Peyer's patch (tissue), 4 donors: ENCODE data around the gene CHAF1A. TPM values are rescaled to one million over a fixed set of nuclear protein-coding genes. Genes with fewer than 3 reads are reported as not detected.
A peak's percentile ranks its signal among the peaks of the same experiment; 100 is the strongest.

Experiments
- DNase-seq, 3 donors: peaks; one replicate each; pipeline ENCODE4 v3.0.0-alpha.2; 2017 to 2019
- H3K27ac ChIP-seq, 4 donors: fragments of 200-600 bp; sonication (generic); one replicate each; pipeline ENCODE4 v1.5.1; 2016 to 2019
- H3K27me3 ChIP-seq, 2 donors: fragments of 200-600 bp; sonication (generic); one replicate each; pipeline ENCODE4 v1.5.1; 2019
- H3K36me3 ChIP-seq, 3 donors: fragments of 200-600 bp; sonication (generic); one replicate each; pipeline ENCODE4 v1.5.1; 2016 to 2019
- H3K4me1 ChIP-seq, 4 donors: fragments of 200-600 bp; sonication (generic); one replicate each; pipeline ENCODE4 v1.5.1; 2016 to 2019
- H3K4me3 ChIP-seq, 4 donors: fragments of 200-600 bp; sonication (generic); 1 replicate in 3 of 4; 2 replicates in 1 of 4; pipeline ENCODE4 v1.5.1; 2016 to 2019; ENCODE audit warnings: mild to moderate bottlenecking in 1 of 4
- H3K9me3 ChIP-seq, 4 donors: fragments of 200-600 bp; sonication (generic); one replicate each; pipeline ENCODE4 v1.5.1; 2016 to 2019; ENCODE audit warnings: mild to moderate bottlenecking in 1 of 4
- CTCF ChIP-seq, 6 experiments: fragments of 450-650 bp in 4 of 6; fragments of 200-600 bp in 2 of 6; sonication (generic) in 1 of 6; IDR thresholded peaks; one replicate each; pipeline ENCODE4 v1.5.1; 2017 to 2019; ENCODE audit warnings: antibody characterized with exemption in 6 of 6, mild to moderate bottlenecking in 3 of 6, moderate library complexity in 1 of 6
- POLR2A ChIP-seq, 2 donors: fragments of 450-650 bp; IDR thresholded peaks; one replicate each; pipeline ENCODE4 v1.5.1; 2017; ENCODE audit warnings: antibody characterized with exemption in 2 of 2, mild to moderate bottlenecking in 2 of 2, moderate library complexity in 2 of 2
- total RNA-seq, 4 donors: library from RNA; depleted of rRNA; stranded (reverse); fragments of >200 nt; gene quantifications; one replicate each; pipeline ENCODE4 v1.1.0, GENCODE V29; 2016

Gene CHAF1A, protein sequence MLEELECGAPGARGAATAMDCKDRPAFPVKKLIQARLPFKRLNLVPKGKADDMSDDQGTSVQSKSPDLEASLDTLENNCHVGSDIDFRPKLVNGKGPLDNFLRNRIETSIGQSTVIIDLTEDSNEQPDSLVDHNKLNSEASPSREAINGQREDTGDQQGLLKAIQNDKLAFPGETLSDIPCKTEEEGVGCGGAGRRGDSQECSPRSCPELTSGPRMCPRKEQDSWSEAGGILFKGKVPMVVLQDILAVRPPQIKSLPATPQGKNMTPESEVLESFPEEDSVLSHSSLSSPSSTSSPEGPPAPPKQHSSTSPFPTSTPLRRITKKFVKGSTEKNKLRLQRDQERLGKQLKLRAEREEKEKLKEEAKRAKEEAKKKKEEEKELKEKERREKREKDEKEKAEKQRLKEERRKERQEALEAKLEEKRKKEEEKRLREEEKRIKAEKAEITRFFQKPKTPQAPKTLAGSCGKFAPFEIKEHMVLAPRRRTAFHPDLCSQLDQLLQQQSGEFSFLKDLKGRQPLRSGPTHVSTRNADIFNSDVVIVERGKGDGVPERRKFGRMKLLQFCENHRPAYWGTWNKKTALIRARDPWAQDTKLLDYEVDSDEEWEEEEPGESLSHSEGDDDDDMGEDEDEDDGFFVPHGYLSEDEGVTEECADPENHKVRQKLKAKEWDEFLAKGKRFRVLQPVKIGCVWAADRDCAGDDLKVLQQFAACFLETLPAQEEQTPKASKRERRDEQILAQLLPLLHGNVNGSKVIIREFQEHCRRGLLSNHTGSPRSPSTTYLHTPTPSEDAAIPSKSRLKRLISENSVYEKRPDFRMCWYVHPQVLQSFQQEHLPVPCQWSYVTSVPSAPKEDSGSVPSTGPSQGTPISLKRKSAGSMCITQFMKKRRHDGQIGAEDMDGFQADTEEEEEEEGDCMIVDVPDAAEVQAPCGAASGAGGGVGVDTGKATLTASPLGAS
- total RNA-seq, result 10 to 100 TPM in 3 of 4 donors, 1 to 10 TPM in 1; 7.5 to 66.8 (median 14.4) TPM

- peaks cover 0 to 22% (median 15%) of the 10 kb centered on the region in 4 donors for H3K4me1 ChIP-seq
- H3K9me3 ChIP-seq, result no peaks in the 10 kb centered on the region
- DNase-seq, result peak; percentile 99 to 100 (median 99)
- H3K27ac ChIP-seq, result peak within 1 kb of the TSS; percentile 71 to 90 (median 88)
- no peaks in the 10 kb centered on the region for H3K27me3 ChIP-seq
- peak within 1 kb of the TSS; percentile 65 to 95 (median 75) for H3K4me3 ChIP-seq
- H3K36me3 ChIP-seq, result peaks cover 0 to 7% (median 0%) of the 10 kb centered on the region in 3 donors
- peak in 2 of 6 experiments; percentile 3 for TF ChIP-seq CTCF (IDR thresholded peaks at IDR 0.05)
- TF ChIP-seq POLR2A (IDR thresholded peaks at IDR 0.05), result peak in 1 of 2 donors; percentile 54
Observed at GRCh38 chr19:4402171-4403004, at the start of gene CHAF1A. Gene CHAF1A (plus strand): TSS chr19:4402640. CDS start chr19:4402763, 123 bp downstream.

DNA sequence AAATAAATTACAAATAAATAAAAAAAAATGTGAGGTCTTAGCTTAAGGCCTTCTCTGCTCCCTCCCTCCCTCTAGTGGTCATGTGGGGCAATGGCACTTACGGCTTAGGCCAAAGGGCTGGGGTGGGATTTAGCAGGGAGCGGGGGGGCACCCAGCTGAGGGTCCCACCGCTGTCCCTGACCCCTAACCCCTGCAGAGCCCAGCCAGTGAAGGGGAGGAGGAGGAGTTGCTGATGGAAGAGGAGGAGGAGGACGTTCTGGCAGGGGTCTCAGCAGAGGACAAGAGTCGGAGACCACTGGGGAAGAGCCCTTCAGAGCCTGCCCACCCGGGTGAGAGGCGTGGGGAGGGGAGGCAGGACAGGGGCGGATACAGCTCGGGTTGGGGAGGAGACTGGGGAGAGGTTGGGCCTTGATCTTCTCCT lies 49.7 kb upstream of the CHAF1A start:
- peaks cover 0 to 34% (median 0%) of the 10 kb centered on the region in 3 donors for H3K36me3 ChIP-seq
- peak in 2 of 3 donors; percentile 54 to 78 for DNase-seq
- no peak overlapping the region for H3K4me3 ChIP-seq
- H3K27ac ChIP-seq, result no peak overlapping the region
- TF ChIP-seq CTCF (IDR thresholded peaks at IDR 0.05), result peak; percentile 29 to 93 (median 71)
- TF ChIP-seq POLR2A (IDR thresholded peaks at IDR 0.05), result no peak
- H3K27me3 ChIP-seq, result no peaks in the 10 kb centered on the region
- H3K4me1 ChIP-seq, result no peaks in the 10 kb centered on the region
- no peaks in the 10 kb centered on the region for H3K9me3 ChIP-seq

DNA sequence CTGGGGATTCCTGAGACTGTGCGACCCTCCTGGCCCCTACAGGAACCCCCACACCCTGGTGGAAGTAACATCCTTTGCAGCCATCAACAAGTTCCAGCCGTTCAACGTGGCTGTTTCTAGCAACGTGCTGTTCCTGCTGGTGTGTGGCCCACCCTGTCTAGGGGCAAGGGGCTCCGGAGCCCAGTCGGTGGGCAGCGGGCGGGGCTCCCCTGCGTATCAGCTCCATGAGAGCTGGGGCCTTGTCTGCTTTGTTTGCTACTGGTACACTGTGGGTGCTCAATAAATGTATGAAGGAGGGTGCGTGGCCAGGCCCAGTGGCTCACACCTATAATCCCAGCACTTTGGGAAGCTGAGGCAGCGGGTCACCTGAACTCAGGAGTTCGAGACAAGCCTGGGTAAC lies 48.2 kb upstream of the CHAF1A start:
- Histone ChIP-seq H3K4me3 (no peak overlapping the region), H3K36me3 (peaks cover 0 to 32% (median 0%) of the 10 kb centered on the region in 3 donors), H3K27me3 (no peaks in the 10 kb centered on the region), H3K9me3 (no peaks in the 10 kb centered on the region), H3K27ac (no peak overlapping the region), H3K4me1 (no peaks in the 10 kb centered on the region)
- TF ChIP-seq CTCF (IDR thresholded peaks at IDR 0.05), result no peak
- TF ChIP-seq POLR2A (IDR thresholded peaks at IDR 0.05), result no peak
- DNase-seq, result no peak

GRCh38 chr19:4354897-4355296 lies 47.5 kb upstream of the CHAF1A start:
- H3K4me1 ChIP-seq, result no peaks in the 10 kb centered on the region
- no peak for DNase-seq
- no peaks in the 10 kb centered on the region for H3K27me3 ChIP-seq
- no peak overlapping the region for H3K27ac ChIP-seq
- no peak overlapping the region for H3K4me3 ChIP-seq
- no peaks in the 10 kb centered on the region for H3K9me3 ChIP-seq
- no peak for TF ChIP-seq POLR2A (IDR thresholded peaks at IDR 0.05)
- no peak for TF ChIP-seq CTCF (IDR thresholded peaks at IDR 0.05)
- H3K36me3 ChIP-seq, result peaks cover 0 to 39% (median 0%) of the 10 kb centered on the region in 3 donors
